HepG2 (cell line): ENCODE results near the gene DPY19L1. TPM values are rescaled to one million over a fixed set of nuclear protein-coding genes. Genes with fewer than 3 reads are reported as not detected.

Experiments used
- FLYWCH1 ChIP-seq: sonication (generic); formaldehyde crosslinking; IDR thresholded peaks from 2 replicates; pipeline ENCODE4 v1.8.1; 2023; ENCODE audit warnings: mild to moderate bottlenecking, missing genetic modification reagents
- FOXP1 ChIP-seq, 2 experiments: fragments of 450-650 bp in 1 of 2; IDR thresholded peaks; 2 replicates each; pipeline ENCODE4 v1.6.1; 2017 to 2018; ENCODE audit warnings: antibody characterized with exemption in 1 of 2
- GPN1 ChIP-seq: sonication (generic); formaldehyde crosslinking; IDR thresholded peaks from 2 replicates; pipeline ENCODE4 v1.5.1; 2020; ENCODE audit warnings: missing genetic modification reagents, borderline replicate concordance
- KDM1A ChIP-seq: IDR thresholded peaks from 2 replicates; pipeline ENCODE4 v1.6.1; 2016; ENCODE audit warnings: missing compliant biosample characterization
- NFIC ChIP-seq: IDR thresholded peaks from 2 replicates; pipeline ENCODE4 v1.6.1; 2012; ENCODE audit warnings: mild to moderate bottlenecking, low read length, inconsistent platforms
- RXRA ChIP-seq: sonication (generic); formaldehyde crosslinking; IDR thresholded peaks from 2 replicates; pipeline ENCODE4 v1.5.1; 2020; ENCODE audit warnings: missing genetic modification reagents
- TBL1XR1 ChIP-seq: fragments of 150-350 bp; IDR thresholded peaks from 2 replicates; pipeline ENCODE4 v1.6.1; 2014; ENCODE audit warnings: borderline replicate concordance, low read length; ENCODE audit not compliant: partially characterized antibody
- TBP ChIP-seq: sonication (generic); formaldehyde crosslinking; IDR thresholded peaks from 2 replicates; pipeline ENCODE4 v1.5.0; 2020; ENCODE audit warnings: missing genetic modification reagents
- THYN1 ChIP-seq: sonication (generic); formaldehyde crosslinking; IDR thresholded peaks from 2 replicates; pipeline ENCODE4 v1.8.1; 2023; ENCODE audit warnings: low read depth, mild to moderate bottlenecking, moderate library complexity, missing genetic modification reagents, borderline replicate concordance
- ZC3H13 ChIP-seq: sonication (generic); formaldehyde crosslinking; IDR thresholded peaks from 2 replicates; pipeline ENCODE4 v1.8.1; 2023; ENCODE audit warnings: mild to moderate bottlenecking, missing genetic modification reagents, moderate library complexity
- ZNF383 ChIP-seq: sonication (generic); formaldehyde crosslinking; IDR thresholded peaks from 2 replicates; pipeline ENCODE4 v1.4.0; 2020; ENCODE audit warnings: missing genetic modification reagents, mild to moderate bottlenecking, borderline replicate concordance
- polyA plus RNA-seq, 8 experiments: library from polyadenylated mRNA; depleted of rRNA in 3 of 8; stranded (reverse) in 7 of 8; unstranded in 1 of 8; fragments of >200 nt; fragmentation: Illumina TruSeq in 4 of 8; extraction: Trizol in 4 of 8; gene quantifications; 2 replicates each; pipeline versions ENCODE4 v1.2.1 to v1.2.3, GENCODE V29; 2011 to 2016; ENCODE audit warnings: low read depth in 4 of 8, missing spikeins in 1 of 8, mixed read lengths in 1 of 8; ENCODE audit not compliant: insufficient read depth in 1 of 8
- total RNA-seq, 5 experiments: library from RNA; depleted of rRNA; stranded (reverse); fragments of >200 nt; fragmentation: Illumina TruSeq; extraction: Trizol; gene quantifications; 2 replicates each; pipeline ENCODE4 v1.2.3, GENCODE V29; 2016; ENCODE audit warnings: low read depth in 1 of 5
- TF ChIP-seq, protein P1 (sequence below): sonication (generic); formaldehyde crosslinking; IDR thresholded peaks from 2 replicates; pipeline ENCODE4 v1.4.0; 2020; ENCODE audit warnings: missing genetic modification reagents
- TF ChIP-seq, protein P2 (sequence below): sonication (generic); formaldehyde crosslinking; IDR thresholded peaks from 2 replicates; pipeline ENCODE4 v1.4.0; 2020; ENCODE audit warnings: missing genetic modification reagents, borderline replicate concordance
- TF ChIP-seq, protein P3 (sequence below): sonication (generic); formaldehyde crosslinking; IDR thresholded peaks from 2 replicates; pipeline ENCODE4 v1.5.0; 2020; ENCODE audit warnings: mild to moderate bottlenecking, missing genetic modification reagents, borderline replicate concordance

DPY19L1 gene
- total and polyA plus RNA-seq, 2 of the 13 experiments (the other 11 are each of a cell fraction or from before 2014, with no cell fraction given): 18.9 to 32.6 TPM

DNA sequence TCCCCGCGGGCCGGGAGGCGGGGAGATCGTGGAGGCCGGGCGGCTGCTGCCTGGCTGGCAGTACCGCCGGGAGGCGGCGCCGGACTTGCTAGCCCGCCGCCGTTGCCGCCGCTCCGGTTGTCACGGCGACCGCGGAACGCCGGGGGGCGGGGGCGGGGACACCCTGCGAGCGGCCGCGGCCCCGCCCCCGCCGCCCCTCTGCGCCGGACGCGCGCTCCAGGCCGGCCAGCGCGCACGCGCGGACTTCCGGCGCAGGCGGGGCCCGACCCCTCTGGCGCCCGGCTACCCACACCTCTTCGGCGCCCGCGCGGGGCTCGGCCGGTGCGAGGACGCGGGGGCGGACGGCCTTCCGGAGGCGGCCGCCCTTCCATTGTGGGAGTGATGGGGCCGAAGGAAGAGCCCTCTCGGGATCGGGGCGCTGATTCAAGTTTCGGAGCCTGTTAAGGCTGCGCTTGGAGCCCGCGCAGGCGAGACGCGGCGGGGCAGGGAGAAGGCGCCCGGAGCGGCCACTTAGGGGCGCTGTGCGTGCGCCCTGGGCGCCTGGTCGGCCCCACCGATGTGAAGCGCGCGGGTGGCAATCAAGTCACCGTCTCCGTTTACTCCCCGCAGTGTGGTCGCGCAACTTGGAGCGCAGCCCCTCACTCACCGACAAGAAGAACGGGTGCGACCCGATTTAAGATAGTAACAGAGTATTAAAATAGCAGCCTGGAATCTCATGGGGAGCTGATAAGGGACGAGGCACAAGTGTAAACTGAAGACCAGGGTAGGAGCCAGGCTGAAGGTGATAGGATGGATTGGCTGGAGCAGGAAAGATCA is 449 bp upstream of the DPY19L1 start (continued):
- TF ChIP-seq, protein P1, sequence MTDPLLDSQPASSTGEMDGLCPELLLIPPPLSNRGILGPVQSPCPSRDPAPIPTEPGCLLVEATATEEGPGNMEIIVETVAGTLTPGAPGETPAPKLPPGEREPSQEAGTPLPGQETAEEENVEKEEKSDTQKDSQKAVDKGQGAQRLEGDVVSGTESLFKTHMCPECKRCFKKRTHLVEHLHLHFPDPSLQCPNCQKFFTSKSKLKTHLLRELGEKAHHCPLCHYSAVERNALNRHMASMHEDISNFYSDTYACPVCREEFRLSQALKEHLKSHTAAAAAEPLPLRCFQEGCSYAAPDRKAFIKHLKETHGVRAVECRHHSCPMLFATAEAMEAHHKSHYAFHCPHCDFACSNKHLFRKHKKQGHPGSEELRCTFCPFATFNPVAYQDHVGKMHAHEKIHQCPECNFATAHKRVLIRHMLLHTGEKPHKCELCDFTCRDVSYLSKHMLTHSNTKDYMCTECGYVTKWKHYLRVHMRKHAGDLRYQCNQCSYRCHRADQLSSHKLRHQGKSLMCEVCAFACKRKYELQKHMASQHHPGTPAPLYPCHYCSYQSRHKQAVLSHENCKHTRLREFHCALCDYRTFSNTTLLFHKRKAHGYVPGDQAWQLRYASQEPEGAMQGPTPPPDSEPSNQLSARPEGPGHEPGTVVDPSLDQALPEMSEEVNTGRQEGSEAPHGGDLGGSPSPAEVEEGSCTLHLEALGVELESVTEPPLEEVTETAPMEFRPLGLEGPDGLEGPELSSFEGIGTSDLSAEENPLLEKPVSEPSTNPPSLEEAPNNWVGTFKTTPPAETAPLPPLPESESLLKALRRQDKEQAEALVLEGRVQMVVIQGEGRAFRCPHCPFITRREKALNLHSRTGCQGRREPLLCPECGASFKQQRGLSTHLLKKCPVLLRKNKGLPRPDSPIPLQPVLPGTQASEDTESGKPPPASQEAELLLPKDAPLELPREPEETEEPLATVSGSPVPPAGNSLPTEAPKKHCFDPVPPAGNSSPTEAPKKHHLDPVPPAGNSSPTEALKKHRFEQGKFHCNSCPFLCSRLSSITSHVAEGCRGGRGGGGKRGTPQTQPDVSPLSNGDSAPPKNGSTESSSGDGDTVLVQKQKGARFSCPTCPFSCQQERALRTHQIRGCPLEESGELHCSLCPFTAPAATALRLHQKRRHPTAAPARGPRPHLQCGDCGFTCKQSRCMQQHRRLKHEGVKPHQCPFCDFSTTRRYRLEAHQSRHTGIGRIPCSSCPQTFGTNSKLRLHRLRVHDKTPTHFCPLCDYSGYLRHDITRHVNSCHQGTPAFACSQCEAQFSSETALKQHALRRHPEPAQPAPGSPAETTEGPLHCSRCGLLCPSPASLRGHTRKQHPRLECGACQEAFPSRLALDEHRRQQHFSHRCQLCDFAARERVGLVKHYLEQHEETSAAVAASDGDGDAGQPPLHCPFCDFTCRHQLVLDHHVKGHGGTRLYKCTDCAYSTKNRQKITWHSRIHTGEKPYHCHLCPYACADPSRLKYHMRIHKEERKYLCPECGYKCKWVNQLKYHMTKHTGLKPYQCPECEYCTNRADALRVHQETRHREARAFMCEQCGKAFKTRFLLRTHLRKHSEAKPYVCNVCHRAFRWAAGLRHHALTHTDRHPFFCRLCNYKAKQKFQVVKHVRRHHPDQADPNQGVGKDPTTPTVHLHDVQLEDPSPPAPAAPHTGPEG (CRISPR knock-in tag): peak; percentile 90
- TF ChIP-seq TBP (CRISPR knock-in tag) (no peak), KDM1A (no peak), FOXP1 (IDR thresholded peaks at IDR 0.05) (no peak), FOXP1 (CRISPR knock-in tag; IDR thresholded peaks at IDR 0.05) (no peak), ZC3H13 (CRISPR knock-in tag) (no peak), RXRA (peak; percentile 45; the same call in 1 of the 2 replicates), TBL1XR1 (no peak), FLYWCH1 (CRISPR knock-in tag) (no peak), NFIC (no peak), ZNF383 (CRISPR knock-in tag) (no peak), THYN1 (CRISPR knock-in tag) (no peak), GPN1 (CRISPR knock-in tag) (no peak)
- TF ChIP-seq, protein P2, sequence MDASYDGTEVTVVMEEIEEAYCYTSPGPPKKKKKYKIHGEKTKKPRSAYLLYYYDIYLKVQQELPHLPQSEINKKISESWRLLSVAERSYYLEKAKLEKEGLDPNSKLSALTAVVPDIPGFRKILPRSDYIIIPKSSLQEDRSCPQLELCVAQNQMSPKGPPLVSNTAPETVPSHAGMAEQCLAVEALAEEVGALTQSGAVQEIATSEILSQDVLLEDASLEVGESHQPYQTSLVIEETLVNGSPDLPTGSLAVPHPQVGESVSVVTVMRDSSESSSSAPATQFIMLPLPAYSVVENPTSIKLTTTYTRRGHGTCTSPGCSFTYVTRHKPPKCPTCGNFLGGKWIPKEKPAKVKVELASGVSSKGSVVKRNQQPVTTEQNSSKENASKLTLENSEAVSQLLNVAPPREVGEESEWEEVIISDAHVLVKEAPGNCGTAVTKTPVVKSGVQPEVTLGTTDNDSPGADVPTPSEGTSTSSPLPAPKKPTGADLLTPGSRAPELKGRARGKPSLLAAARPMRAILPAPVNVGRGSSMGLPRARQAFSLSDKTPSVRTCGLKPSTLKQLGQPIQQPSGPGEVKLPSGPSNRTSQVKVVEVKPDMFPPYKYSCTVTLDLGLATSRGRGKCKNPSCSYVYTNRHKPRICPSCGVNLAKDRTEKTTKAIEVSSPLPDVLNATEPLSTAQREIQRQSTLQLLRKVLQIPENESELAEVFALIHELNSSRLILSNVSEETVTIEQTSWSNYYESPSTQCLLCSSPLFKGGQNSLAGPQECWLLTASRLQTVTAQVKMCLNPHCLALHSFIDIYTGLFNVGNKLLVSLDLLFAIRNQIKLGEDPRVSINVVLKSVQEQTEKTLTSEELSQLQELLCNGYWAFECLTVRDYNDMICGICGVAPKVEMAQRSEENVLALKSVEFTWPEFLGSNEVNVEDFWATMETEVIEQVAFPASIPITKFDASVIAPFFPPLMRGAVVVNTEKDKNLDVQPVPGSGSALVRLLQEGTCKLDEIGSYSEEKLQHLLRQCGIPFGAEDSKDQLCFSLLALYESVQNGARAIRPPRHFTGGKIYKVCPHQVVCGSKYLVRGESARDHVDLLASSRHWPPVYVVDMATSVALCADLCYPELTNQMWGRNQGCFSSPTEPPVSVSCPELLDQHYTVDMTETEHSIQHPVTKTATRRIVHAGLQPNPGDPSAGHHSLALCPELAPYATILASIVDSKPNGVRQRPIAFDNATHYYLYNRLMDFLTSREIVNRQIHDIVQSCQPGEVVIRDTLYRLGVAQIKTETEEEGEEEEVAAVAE (CRISPR knock-in tag): no peak
- TF ChIP-seq, protein P3, sequence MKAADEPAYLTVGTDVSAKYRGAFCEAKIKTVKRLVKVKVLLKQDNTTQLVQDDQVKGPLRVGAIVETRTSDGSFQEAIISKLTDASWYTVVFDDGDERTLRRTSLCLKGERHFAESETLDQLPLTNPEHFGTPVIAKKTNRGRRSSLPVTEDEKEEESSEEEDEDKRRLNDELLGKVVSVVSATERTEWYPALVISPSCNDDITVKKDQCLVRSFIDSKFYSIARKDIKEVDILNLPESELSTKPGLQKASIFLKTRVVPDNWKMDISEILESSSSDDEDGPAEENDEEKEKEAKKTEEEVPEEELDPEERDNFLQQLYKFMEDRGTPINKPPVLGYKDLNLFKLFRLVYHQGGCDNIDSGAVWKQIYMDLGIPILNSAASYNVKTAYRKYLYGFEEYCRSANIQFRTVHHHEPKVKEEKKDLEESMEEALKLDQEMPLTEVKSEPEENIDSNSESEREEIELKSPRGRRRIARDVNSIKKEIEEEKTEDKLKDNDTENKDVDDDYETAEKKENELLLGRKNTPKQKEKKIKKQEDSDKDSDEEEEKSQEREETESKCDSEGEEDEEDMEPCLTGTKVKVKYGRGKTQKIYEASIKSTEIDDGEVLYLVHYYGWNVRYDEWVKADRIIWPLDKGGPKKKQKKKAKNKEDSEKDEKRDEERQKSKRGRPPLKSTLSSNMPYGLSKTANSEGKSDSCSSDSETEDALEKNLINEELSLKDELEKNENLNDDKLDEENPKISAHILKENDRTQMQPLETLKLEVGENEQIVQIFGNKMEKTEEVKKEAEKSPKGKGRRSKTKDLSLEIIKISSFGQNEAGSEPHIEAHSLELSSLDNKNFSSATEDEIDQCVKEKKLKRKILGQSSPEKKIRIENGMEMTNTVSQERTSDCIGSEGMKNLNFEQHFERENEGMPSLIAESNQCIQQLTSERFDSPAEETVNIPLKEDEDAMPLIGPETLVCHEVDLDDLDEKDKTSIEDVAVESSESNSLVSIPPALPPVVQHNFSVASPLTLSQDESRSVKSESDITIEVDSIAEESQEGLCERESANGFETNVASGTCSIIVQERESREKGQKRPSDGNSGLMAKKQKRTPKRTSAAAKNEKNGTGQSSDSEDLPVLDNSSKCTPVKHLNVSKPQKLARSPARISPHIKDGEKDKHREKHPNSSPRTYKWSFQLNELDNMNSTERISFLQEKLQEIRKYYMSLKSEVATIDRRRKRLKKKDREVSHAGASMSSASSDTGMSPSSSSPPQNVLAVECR: peak; percentile 62; the same call in 1 of the 2 replicates
